GM19035 (cell line): ENCODE results near the gene TBC1D8.

ENCODE experiments used
- ATAC-seq: cut with Tn5 transposase; IDR thresholded peaks from one replicate; pipeline ENCODE4 v1.9.1; 2021; ENCODE audit not compliant: unreplicated experiment

TBC1D8 gene

GRCh38 chr2:100957996-100958653 is 193.1 kb downstream of the TBC1D8 start:
- ATAC-seq, result no peak
